ENCODE data around the gene SRCIN1.

DNA sequence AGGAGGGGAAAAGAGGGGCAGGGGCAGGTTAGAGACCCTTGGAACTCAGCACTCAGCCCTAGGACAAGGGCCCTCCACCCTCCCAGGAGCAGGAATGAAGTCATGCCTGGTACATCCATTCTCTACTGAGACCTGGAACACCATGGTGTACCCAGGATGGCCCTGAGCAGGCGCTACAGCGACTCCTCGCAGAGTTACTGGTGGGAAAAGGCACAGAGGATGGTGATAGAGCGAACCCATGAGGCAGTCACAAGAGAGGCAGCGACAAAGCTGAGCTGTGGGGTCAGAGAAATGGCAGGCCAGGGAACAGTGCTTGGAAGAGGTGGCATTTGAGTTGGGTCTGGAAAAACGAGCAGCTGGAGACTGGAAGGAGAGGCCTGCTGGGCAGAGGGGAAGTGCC is 37.5 kb downstream of the SRCIN1 start:
- TF ChIP-seq, protein P1, sequence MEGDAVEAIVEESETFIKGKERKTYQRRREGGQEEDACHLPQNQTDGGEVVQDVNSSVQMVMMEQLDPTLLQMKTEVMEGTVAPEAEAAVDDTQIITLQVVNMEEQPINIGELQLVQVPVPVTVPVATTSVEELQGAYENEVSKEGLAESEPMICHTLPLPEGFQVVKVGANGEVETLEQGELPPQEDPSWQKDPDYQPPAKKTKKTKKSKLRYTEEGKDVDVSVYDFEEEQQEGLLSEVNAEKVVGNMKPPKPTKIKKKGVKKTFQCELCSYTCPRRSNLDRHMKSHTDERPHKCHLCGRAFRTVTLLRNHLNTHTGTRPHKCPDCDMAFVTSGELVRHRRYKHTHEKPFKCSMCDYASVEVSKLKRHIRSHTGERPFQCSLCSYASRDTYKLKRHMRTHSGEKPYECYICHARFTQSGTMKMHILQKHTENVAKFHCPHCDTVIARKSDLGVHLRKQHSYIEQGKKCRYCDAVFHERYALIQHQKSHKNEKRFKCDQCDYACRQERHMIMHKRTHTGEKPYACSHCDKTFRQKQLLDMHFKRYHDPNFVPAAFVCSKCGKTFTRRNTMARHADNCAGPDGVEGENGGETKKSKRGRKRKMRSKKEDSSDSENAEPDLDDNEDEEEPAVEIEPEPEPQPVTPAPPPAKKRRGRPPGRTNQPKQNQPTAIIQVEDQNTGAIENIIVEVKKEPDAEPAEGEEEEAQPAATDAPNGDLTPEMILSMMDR (IDR thresholded peaks at IDR 0.05): no peak
- TF ChIP-seq POLR2A (IDR thresholded peaks at IDR 0.05): no peak
